Activated B cell treated with CpG ODN at 0.5 μM for 24 hours (primary cell): Measurements from ENCODE around the gene PRKAG2. TPM values are rescaled to one million over a fixed set of nuclear protein-coding genes. Genes with fewer than 3 reads are reported as not detected.

Experiments used
- ATAC-seq: fragments of 200-7000 bp; cut with Tn5 transposase; one replicate; pipeline ENCODE4 v1.10.0; 2021; ENCODE audit warnings: low read depth, mild to moderate bottlenecking, moderate library complexity
- CTCF ChIA-PET: fragments of 350-600 bp; sonication (Branson Sonifier 250); formaldehyde crosslinking; loops from one replicate; lab custom pipeline; 2021; ENCODE audit warnings: antibody characterized with exemption; lab: Charles Lee
- POLR2A ChIA-PET: fragments of 350-600 bp; sonication (Branson Sonifier 250); formaldehyde crosslinking; loops from one replicate; lab custom pipeline; 2021; ENCODE audit warnings: antibody characterized with exemption; lab: Charles Lee
- DNase-seq: peaks from one replicate; pipeline ENCODE4 v3.0.0; 2022
- H3K27ac Mint-ChIP-seq: one replicate; pipeline ENCODE4 v1.8.0; 2020; ENCODE audit warnings: mixed read lengths
- H3K27me3 Mint-ChIP-seq: one replicate; pipeline ENCODE4 v1.8.0; 2021; ENCODE audit warnings: mixed read lengths
- H3K36me3 Mint-ChIP-seq: one replicate; pipeline ENCODE4 v1.8.0; 2021; ENCODE audit warnings: low read depth, mixed read lengths
- H3K4me1 Mint-ChIP-seq: one replicate; pipeline ENCODE4 v1.8.0; 2021; ENCODE audit warnings: mixed read lengths
- H3K4me3 Mint-ChIP-seq: one replicate; pipeline ENCODE4 v1.8.0; 2020; ENCODE audit warnings: mild to moderate bottlenecking, mixed read lengths
- H3K9me3 Mint-ChIP-seq: one replicate; pipeline ENCODE4 v1.8.0; 2020; ENCODE audit warnings: mixed read lengths
- intact Hi-C: fragments of 100-400 bp; cut with micrococcal nuclease; formaldehyde crosslinking; loops from one replicate; pipeline ENCODE4 v1.15.1; 2024
- total RNA-seq: library from RNA; stranded (reverse); gene quantifications from 2 replicates; pipeline ENCODE4 v1.2.3, GENCODE V29; 2022
- TF ChIP-seq, protein P1 (sequence below): fragments of 200-600 bp; IDR thresholded peaks from one replicate; pipeline ENCODE4 v1.8.0; 2022; ENCODE audit warnings: antibody characterized with exemption, mild to moderate bottlenecking

PRKAG2 gene
- total RNA-seq, 1 donor from 2014 or later = 19.7 TPM

GRCh38 chr7:151715666-151716315 is 161.1 kb downstream of the PRKAG2 start:
- Mint-ChIP-seq H3K27ac (no peak overlapping the region), H3K36me3 (peaks cover 14% of the 10 kb centered on the region), H3K4me1 (peaks cover 16% of the 10 kb centered on the region), H3K27me3 (no peaks in the 10 kb centered on the region), H3K9me3 (no peaks in the 10 kb centered on the region), H3K4me3 (no peak overlapping the region)
- ATAC-seq = no peak
- TF ChIP-seq, protein P1, sequence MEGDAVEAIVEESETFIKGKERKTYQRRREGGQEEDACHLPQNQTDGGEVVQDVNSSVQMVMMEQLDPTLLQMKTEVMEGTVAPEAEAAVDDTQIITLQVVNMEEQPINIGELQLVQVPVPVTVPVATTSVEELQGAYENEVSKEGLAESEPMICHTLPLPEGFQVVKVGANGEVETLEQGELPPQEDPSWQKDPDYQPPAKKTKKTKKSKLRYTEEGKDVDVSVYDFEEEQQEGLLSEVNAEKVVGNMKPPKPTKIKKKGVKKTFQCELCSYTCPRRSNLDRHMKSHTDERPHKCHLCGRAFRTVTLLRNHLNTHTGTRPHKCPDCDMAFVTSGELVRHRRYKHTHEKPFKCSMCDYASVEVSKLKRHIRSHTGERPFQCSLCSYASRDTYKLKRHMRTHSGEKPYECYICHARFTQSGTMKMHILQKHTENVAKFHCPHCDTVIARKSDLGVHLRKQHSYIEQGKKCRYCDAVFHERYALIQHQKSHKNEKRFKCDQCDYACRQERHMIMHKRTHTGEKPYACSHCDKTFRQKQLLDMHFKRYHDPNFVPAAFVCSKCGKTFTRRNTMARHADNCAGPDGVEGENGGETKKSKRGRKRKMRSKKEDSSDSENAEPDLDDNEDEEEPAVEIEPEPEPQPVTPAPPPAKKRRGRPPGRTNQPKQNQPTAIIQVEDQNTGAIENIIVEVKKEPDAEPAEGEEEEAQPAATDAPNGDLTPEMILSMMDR = no peak
- ChIA-PET POLR2A (interaction anchor here (0.6 kb wide), 1 partner anchor 386 kb away, joined by 3 read pairs; no protein-coding TSS in a partner anchor), CTCF (no interaction called here)
- no peak for DNase-seq
- intact Hi-C loops = no loop called here

GRCh38 chr7:151714201-151714600 is 162.7 kb downstream of the PRKAG2 start:
- POLR2A ChIA-PET = no interaction called here
- H3K36me3 Mint-ChIP-seq = peaks cover 25% of the 10 kb centered on the region
- ATAC-seq (no peak), DNase-seq (no peak)
- peaks cover 16% of the 10 kb centered on the region for H3K4me1 Mint-ChIP-seq
- H3K27me3 Mint-ChIP-seq = no peaks in the 10 kb centered on the region
- no peaks in the 10 kb centered on the region for H3K9me3 Mint-ChIP-seq
- intact Hi-C loops = no loop called here
- no peak overlapping the region for H3K4me3 Mint-ChIP-seq
- CTCF ChIA-PET = no interaction called here
- TF ChIP-seq, protein P1 = no peak
- no peak overlapping the region for H3K27ac Mint-ChIP-seq

- Mint-ChIP-seq H3K27me3 (no peaks in the 10 kb centered on the region), H3K27ac (no peak overlapping the region), H3K9me3 (no peaks in the 10 kb centered on the region), H3K36me3 (peaks cover 25% of the 10 kb centered on the region), H3K4me1 (peaks cover 16% of the 10 kb centered on the region), H3K4me3 (no peak overlapping the region)
- intact Hi-C loops = no loop called here
- POLR2A ChIA-PET = interaction anchor here (0.6 kb wide), 1 partner anchor 387 kb away, joined by 4 read pairs; no protein-coding TSS in a partner anchor
- CTCF ChIA-PET = no interaction called here
- no peak for ATAC-seq
- TF ChIP-seq, protein P1 = no peak
- DNase-seq = no peak
These were observed 164.1 kb downstream of the PRKAG2 start for GRCh38 chr7:151712810-151713125.

GRCh38 chr7:151711906-151712809 is 164.8 kb downstream of the PRKAG2 start:
- DNase-seq (no peak), ATAC-seq (peak; percentile 85)
- intact Hi-C loops = no loop called here
- CTCF ChIA-PET = no interaction called here
- TF ChIP-seq, protein P1 = no peak
- Mint-ChIP-seq H3K9me3 (no peaks in the 10 kb centered on the region), H3K27ac (no peak overlapping the region), H3K4me1 (peaks cover 16% of the 10 kb centered on the region), H3K27me3 (no peaks in the 10 kb centered on the region), H3K4me3 (no peak overlapping the region), H3K36me3 (peaks cover 24% of the 10 kb centered on the region)
- POLR2A ChIA-PET = no interaction called here

DNA sequence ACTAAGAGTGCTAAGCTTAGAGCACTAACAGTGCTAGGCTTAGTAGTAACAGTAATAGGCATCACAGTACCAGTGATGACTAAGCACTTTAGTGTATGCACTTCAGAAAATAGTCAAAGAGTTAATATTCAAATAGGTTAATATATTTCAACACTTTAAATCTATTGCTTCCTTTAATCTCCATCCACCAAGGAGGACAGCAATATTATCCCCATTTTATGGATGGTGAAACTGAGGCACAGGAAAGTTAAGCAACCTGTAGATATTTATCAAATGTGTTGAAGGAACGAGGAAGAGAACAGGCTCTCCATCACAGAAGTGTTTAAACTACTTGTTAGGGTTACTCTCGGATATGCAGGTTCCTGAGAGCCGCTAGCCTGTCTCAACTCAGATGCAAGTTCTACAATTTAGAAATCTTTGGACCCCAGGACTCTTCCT is 165.5 kb downstream of the PRKAG2 start:
- CTCF ChIA-PET = no interaction called here
- intact Hi-C loops = no loop called here
- POLR2A ChIA-PET = no interaction called here
- H3K27me3 Mint-ChIP-seq = no peaks in the 10 kb centered on the region
- H3K36me3 Mint-ChIP-seq = peaks cover 23% of the 10 kb centered on the region
- no peaks in the 10 kb centered on the region for H3K9me3 Mint-ChIP-seq
- no peak overlapping the region for H3K27ac Mint-ChIP-seq
- peaks cover 16% of the 10 kb centered on the region for H3K4me1 Mint-ChIP-seq
- DNase-seq (no peak), ATAC-seq (no peak)
- TF ChIP-seq, protein P1 = no peak
- H3K4me3 Mint-ChIP-seq = no peak overlapping the region
